SK-N-SH (cell line): ENCODE results near the gene NRG3. TPM values are rescaled to one million over a fixed set of nuclear protein-coding genes. Genes with fewer than 3 reads are reported as not detected.

Experiments
- CTCF ChIA-PET: fragments of 300-600, 350-600 bp; formaldehyde crosslinking; extraction: SDS; loops from one replicate; lab custom pipeline; 2021; lab: Yijun Ruan, JAX
- POLR2A ChIA-PET: fragments of 350-600 bp; sonication (Branson Sonifier 250); formaldehyde crosslinking; extraction: SDS; loops from one replicate; lab custom pipeline; 2020; ENCODE audit warnings: antibody characterized with exemption, inconsistent platforms; lab: Yijun Ruan, JAX
- DNase-seq: peaks from one replicate; pipeline ENCODE4 v3.0.0; 2012
- H2AFZ ChIP-seq: fragments of 200-600 bp; sonication (generic); 2 replicates; pipeline ENCODE4 v1.8.1; 2016; ENCODE audit warnings: antibody characterized with exemption, mild to moderate bottlenecking, low read depth
- H3F3A ChIP-seq: fragments of 200-600 bp; sonication (generic); replicated peaks from 2 replicates; pipeline ENCODE3; 2016; ENCODE audit warnings: antibody characterized with exemption, mild to moderate bottlenecking; ENCODE audit not compliant: insufficient read depth
- H3K27ac ChIP-seq, 2 experiments: fragments of 200-500 bp in 1 of 2; fragments of 200-600 bp in 1 of 2; sonication (Bioruptor generic) in 1 of 2; sonication (generic), shearing (Covaris generic) in 1 of 2; 2 replicates each; pipeline versions ENCODE4 v1.5.1 to v1.6.1; 2014 to 2016; ENCODE audit warnings: low read depth in 2 of 2, inconsistent platforms in 1 of 2, low read length in 1 of 2, mild to moderate bottlenecking in 1 of 2, mixed read lengths in 1 of 2
- H3K27me3 ChIP-seq: fragments of 200-600 bp; sonication (generic), shearing (Covaris generic); 2 replicates; pipeline ENCODE4 v1.6.1; 2016; ENCODE audit warnings: mixed run types; ENCODE audit not compliant: insufficient read depth
- H3K36me3 ChIP-seq, 2 experiments: fragments of 200-500 bp in 1 of 2; fragments of 200-600 bp in 1 of 2; sonication (Bioruptor generic) in 1 of 2; sonication (generic) in 1 of 2; replicated peaks in 1 of 2; 2 replicates each; pipeline versions ENCODE3 to v1.5.1; 2014 to 2016; ENCODE audit warnings: low read length in 1 of 2, mild to moderate bottlenecking in 1 of 2; ENCODE audit not compliant: insufficient read depth in 2 of 2, control insufficient read depth in 1 of 2
- H3K4me1 ChIP-seq, 2 experiments: fragments of 200-500 bp in 1 of 2; fragments of 200-600 bp in 1 of 2; sonication (Bioruptor generic) in 1 of 2; sonication (generic), shearing (Covaris generic) in 1 of 2; 2 replicates each; pipeline versions ENCODE4 v1.5.1 to v1.6.1; 2014 to 2016; ENCODE audit warnings: low read depth in 1 of 2, low read length in 1 of 2, mixed run types in 1 of 2; ENCODE audit not compliant: insufficient read depth in 2 of 2, control insufficient read depth in 1 of 2
- H3K4me2 ChIP-seq: fragments of 200-600 bp; sonication (generic), shearing (Covaris generic); 2 replicates; pipeline ENCODE4 v1.6.1; 2017; ENCODE audit warnings: mixed run types
- H3K4me3 ChIP-seq, 2 experiments: fragments of 200-500 bp in 1 of 2; fragments of 200-600 bp in 1 of 2; sonication (Bioruptor generic) in 1 of 2; sonication (generic), shearing (Covaris generic) in 1 of 2; 2 replicates each; pipeline versions ENCODE4 v1.5.1 to v1.8.1; 2014 to 2016; ENCODE audit warnings: low read depth in 2 of 2, inconsistent platforms in 1 of 2, low read length in 1 of 2, mild to moderate bottlenecking in 1 of 2, mixed read lengths in 1 of 2, moderate library complexity in 1 of 2
- H3K79me2 ChIP-seq: fragments of 200-600 bp; sonication (generic); 2 replicates; pipeline ENCODE4 v1.8.1; 2017; ENCODE audit warnings: mild to moderate bottlenecking; ENCODE audit not compliant: insufficient read depth
- H3K9ac ChIP-seq: fragments of 200-600 bp; sonication (generic); 2 replicates; pipeline ENCODE4 v1.6.1; 2017; ENCODE audit warnings: mixed run types
- H3K9me2 ChIP-seq: fragments of 200-600 bp; sonication (generic); 2 replicates; pipeline ENCODE4 v1.6.1; 2017; ENCODE audit warnings: mixed run types
- H3K9me3 ChIP-seq: fragments of 200-600 bp; sonication (generic); 2 replicates; pipeline ENCODE4 v1.6.1; 2017; ENCODE audit warnings: mixed run types, mild to moderate bottlenecking, moderate library complexity
- H4K20me1 ChIP-seq: fragments of 200-600 bp; sonication (generic); 2 replicates; pipeline ENCODE4 v1.6.1; 2017; ENCODE audit warnings: mild to moderate bottlenecking, mixed run types; ENCODE audit not compliant: insufficient read depth
- CHD2 ChIP-seq: fragments of 150-350 bp; IDR thresholded peaks from 2 replicates; pipeline ENCODE4 v1.6.1; 2018; ENCODE audit warnings: low read length; ENCODE audit not compliant: partially characterized antibody
- ELF1 ChIP-seq: IDR thresholded peaks from 2 replicates; pipeline ENCODE4 v1.4.0; 2012
- EP300 ChIP-seq, 2 experiments: IDR thresholded peaks; 2 replicates each; pipeline versions ENCODE4 v1.4.0 to v1.6.1; 2012; ENCODE audit warnings: borderline replicate concordance in 1 of 2, low read depth in 1 of 2, low read length in 1 of 2
- GATA2 ChIP-seq: sonication (generic); formaldehyde crosslinking; IDR thresholded peaks from 2 replicates; pipeline ENCODE4 v1.5.0; 2020; ENCODE audit warnings: mild to moderate bottlenecking, missing genetic modification reagents
- NFIC ChIP-seq: IDR thresholded peaks from 2 replicates; pipeline ENCODE4 v1.4.0; 2012; ENCODE audit warnings: borderline replicate concordance
- PBX3 ChIP-seq: IDR thresholded peaks from 2 replicates; pipeline ENCODE4; 2012
- RCOR1 ChIP-seq: fragments of 150-350 bp; IDR thresholded peaks from 2 replicates; pipeline ENCODE4 v1.6.1; 2017; ENCODE audit warnings: antibody characterized with exemption, low read length
- REST ChIP-seq: IDR thresholded peaks from 2 replicates; pipeline ENCODE4 v1.6.1; 2012; ENCODE audit warnings: mild to moderate bottlenecking, low read depth, low read length, moderate library complexity
- RXRA ChIP-seq: IDR thresholded peaks from 2 replicates; pipeline ENCODE4 v1.4.0; 2012; ENCODE audit warnings: low read depth, mild to moderate bottlenecking, borderline replicate concordance
- TCF12 ChIP-seq: IDR thresholded peaks from 2 replicates; pipeline ENCODE4 v1.4.0; 2012
- TEAD4 ChIP-seq: IDR thresholded peaks from 2 replicates; pipeline ENCODE4 v1.4.0; 2012; ENCODE audit warnings: mild to moderate bottlenecking, borderline replicate concordance; ENCODE audit not compliant: insufficient read depth
- YY1 ChIP-seq: IDR thresholded peaks from 2 replicates; pipeline ENCODE4 v1.4.0; 2012; ENCODE audit warnings: low read depth, mild to moderate bottlenecking
- ZBTB33 ChIP-seq: IDR thresholded peaks from 2 replicates; pipeline ENCODE4 v1.4.0; 2012; ENCODE audit warnings: low read depth, borderline replicate concordance
- polyA plus RNA-seq, 3 experiments: library from polyadenylated mRNA; depleted of rRNA; stranded (reverse); fragments of >200 nt; gene quantifications; 2 replicates each; pipeline ENCODE4 v1.2.3, GENCODE V29; 2012

The NRG3 gene
- polyA plus RNA-seq, 1 of the 3 experiments (the other 2 are of a cell fraction) = 0.03 TPM

- TF ChIP-seq ZBTB33 = no peak
- TF ChIP-seq RCOR1 = no peak
Observed at GRCh38 chr10:82391971-82392370, 517.0 kb downstream of the NRG3 start (continued).

GRCh38 chr10:82392533-82392932 lies 517.5 kb downstream of the NRG3 start:
- Histone ChIP-seq H3K27ac (no peak overlapping the region; a peak in 1 of 4 replicates), H3K9me3 (no peaks in the 10 kb centered on the region), H3K27me3 (no peaks in the 10 kb centered on the region), H3K9me2 (no peaks in the 10 kb centered on the region), H4K20me1 (no peaks in the 10 kb centered on the region), H3F3A (no peaks in the 10 kb centered on the region), H3K4me3 (no peak overlapping the region), H3K79me2 (no peaks in the 10 kb centered on the region), H3K9ac (no peak overlapping the region), H3K4me1 (peaks cover 0 to 17% of the 10 kb centered on the region in 2 experiments; a peak in 2 of 4 replicates)
- CTCF ChIA-PET = interaction anchor here (0.9 kb wide), 1 partner anchor 11 kb away, joined by 3 read pairs; no protein-coding TSS in a partner anchor
- POLR2A ChIA-PET = interaction anchor here (0.6 kb wide), 1 partner anchor 233 kb away, joined by 4 read pairs; no protein-coding TSS in a partner anchor
- no peak for TF ChIP-seq ELF1
- TF ChIP-seq RXRA = no peak
- TF ChIP-seq TEAD4 = 0 out of 2 replicates have a peak, but pooled peaks have one; percentile 19
- peak; percentile 27; the same call in 1 of the 2 replicates for TF ChIP-seq TCF12
- TF ChIP-seq CHD2 = peak; percentile 23
- TF ChIP-seq GATA2 (CRISPR knock-in tag) = peak; percentile 88
- no peak for TF ChIP-seq REST
- no peak for TF ChIP-seq YY1
- peak in 1 of 2 experiments; percentile 73; a peak in 2 of 4 replicates for TF ChIP-seq EP300 (IDR thresholded peaks at IDR 0.05; ENCODE audit: borderline replicate concordance in 1 of 2, low read depth in 1 of 2, low read length in 1 of 2)
- no peak for TF ChIP-seq NFIC
- TF ChIP-seq RCOR1 = peak; percentile 84
- TF ChIP-seq PBX3 = no peak; the same call in 1 of the 2 replicates
- TF ChIP-seq, all 33 proteins: peak for 6
- no peak overlapping the region for H3K4me2 ChIP-seq
- no peaks in the 10 kb centered on the region for H3K36me3 ChIP-seq
- DNase-seq = peak; percentile 24
- no peak overlapping the region for H2AFZ ChIP-seq
